Stimulated activated CD4-positive, alpha-beta T cell treated with anti-CD3 and anti-CD28 coated beads, Interleukin-2, amount 100 ng/mL, for 4 hours (primary cell): ENCODE data around the gene RAB11FIP4.

Experiments used
- DNase-seq: peaks from one replicate; pipeline ENCODE4 v3.0.0-alpha.2; 2020; ENCODE audit warnings: low read depth

Gene RAB11FIP4

GRCh38 chr17:31459716-31460115 is 68.2 kb downstream of the RAB11FIP4 start:
- DNase-seq = no peak

DNA sequence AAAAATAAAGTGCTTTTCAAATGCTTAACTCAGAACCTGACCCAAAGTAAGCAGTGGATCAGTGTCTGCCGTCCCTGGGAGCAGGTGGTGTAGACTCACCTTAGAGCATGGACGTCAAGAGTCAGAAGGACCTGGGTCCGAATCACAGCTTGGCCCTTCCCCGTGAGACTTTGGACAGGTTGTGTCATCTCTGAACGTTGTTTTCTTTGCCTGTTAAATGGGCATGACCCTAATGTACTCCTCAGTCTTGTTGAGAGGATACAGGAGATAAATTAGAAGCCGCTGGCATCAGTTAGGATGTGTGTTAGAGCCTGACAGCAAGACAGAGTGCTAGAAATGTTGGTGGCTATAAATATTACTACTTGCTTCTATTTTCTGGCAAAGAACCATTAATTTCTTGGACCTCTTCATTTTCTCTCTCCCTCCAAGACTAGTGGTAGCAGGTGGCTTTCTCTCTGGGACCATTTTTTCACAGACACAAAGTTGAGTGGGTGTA is 68.8 kb downstream of the RAB11FIP4 start:
- no peak for DNase-seq

DNA sequence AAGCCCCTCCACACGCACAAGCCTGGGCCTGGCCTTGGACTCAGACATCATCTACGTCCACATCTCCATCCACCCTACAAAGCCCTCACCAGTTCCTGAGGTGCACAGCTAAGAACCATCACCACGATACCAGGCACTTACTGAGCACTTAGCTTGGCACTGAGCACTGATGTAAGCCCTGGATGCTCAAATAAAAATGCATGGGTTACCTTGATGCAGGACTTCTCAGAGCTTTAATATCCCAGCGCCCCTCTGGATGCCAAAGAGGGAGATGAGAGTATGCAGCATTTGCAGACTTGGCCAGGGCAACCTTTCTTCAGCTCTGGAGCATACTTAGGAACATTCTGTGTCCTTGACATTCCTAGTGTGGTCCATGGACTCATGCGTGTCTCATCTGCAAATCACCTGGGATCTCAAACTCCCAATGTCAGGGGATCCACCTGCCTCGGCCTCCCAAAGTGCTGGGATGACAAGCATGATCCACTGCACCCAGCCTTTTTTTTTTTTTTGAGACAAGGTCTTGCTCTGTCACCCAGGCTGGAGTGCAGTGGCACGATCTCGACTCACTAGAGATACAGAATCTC is 69.8 kb downstream of the RAB11FIP4 start:
- DNase-seq = no peak

- DNase-seq = no peak
These were observed 70.8 kb downstream of the RAB11FIP4 start for GRCh38 chr17:31462261-31462660.

GRCh38 chr17:31466096-31466760 is 74.8 kb downstream of the RAB11FIP4 start:
- DNase-seq = no peak

DNA sequence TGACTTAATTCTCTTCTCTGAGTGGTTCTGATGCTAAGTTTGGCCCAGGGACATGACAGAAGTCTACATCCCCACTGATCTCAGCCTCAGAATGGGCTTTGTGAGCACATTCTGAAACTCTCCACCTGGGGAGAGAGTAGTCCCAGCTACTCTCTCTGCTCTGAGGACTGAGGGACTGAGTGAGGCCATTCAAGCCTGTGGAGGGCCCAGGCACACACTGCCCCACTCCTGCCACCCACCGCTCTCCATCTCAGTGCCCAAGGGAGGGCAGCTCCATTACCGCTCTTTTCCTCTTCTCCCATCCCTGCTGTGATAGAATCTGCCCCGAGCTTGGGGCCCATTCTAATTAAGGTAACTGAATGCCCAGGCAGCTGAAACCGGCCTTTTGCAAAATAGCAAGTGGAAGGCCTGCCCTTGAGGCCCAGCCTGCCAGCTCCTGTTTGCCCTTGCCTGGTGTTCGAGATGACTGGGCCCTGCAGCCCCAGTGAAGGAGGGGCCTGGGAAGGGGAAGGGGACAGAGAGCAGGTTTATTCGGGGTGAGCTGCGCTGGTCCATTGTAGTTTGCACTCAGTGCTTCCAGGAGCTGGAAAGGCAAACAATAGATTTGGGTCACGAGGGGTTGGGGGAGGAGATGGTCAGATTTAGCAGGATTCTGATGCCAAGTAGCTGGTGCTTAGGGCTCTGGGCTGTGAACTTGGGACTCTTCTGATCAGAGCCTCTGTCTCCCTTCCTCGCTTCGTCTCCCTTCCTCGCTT is 76.2 kb downstream of the RAB11FIP4 start:
- no peak for DNase-seq

GRCh38 chr17:31469959-31470358 is 78.5 kb downstream of the RAB11FIP4 start:
- DNase-seq = no peak

DNA sequence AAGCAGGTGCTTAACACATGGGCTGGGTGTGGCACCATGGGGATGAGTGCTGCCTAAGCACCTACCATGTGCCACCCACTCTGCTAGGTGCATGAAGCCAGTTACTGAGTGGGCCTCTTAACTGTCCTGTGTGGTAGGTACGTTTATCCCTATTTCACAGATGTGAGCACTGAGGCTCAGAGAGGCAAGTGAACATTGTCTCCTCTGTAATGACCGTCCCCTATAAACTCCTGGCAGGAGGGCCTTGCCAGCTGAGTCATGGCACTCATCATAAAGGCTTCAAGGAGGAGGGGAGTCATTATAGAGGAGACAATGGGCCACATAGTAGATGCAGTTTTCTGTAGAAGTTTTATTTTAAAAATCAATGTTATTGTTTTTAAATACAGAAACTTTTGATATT is 79.1 kb downstream of the RAB11FIP4 start:
- no peak for DNase-seq

GRCh38 chr17:31472137-31472536 is 80.7 kb downstream of the RAB11FIP4 start:
- DNase-seq = no peak

DNA sequence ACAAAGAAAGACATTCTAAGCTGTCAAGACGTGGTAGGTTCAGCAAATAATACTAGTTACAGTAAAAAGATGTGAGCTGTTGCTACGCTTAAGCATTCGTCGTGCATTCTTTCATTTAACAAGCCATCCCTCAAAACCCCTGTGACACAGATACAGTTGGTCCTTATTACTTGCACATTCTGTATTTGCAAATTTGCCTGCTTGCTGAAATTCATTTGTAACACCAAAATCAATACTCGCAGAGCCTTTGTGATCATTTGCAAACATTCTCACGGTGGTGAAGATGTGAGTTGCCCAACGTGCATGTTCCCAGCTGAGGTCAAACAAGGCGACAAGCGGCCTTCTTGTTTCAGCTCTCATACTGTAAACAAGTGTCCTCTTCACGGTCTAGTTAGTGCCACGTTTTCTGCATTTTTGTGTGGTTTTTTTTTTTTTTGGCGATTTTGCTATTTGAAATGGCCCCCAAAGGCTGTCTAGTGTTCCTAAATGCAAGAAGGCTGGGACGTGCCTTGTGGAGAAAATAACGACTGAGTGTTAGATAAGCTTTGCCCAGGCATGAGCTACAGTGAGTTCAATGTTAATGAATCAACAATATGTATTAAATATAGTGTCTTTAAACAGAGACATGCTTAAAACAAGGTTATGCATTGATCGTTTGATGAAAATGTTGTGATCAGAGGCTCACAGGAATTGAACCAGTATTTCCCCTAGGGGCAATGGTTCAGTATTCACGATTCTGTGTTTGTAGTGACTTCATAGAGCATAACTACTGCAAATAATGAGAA is 84.1 kb downstream of the RAB11FIP4 start:
- no peak for DNase-seq

- no peak for DNase-seq
These were observed 85.3 kb downstream of the RAB11FIP4 start for GRCh38 chr17:31476525-31477416.

GRCh38 chr17:31477417-31478055 is 86.1 kb downstream of the RAB11FIP4 start:
- no peak for DNase-seq

GRCh38 chr17:31479062-31479408 is 87.6 kb downstream of the RAB11FIP4 start:
- no peak for DNase-seq

DNA sequence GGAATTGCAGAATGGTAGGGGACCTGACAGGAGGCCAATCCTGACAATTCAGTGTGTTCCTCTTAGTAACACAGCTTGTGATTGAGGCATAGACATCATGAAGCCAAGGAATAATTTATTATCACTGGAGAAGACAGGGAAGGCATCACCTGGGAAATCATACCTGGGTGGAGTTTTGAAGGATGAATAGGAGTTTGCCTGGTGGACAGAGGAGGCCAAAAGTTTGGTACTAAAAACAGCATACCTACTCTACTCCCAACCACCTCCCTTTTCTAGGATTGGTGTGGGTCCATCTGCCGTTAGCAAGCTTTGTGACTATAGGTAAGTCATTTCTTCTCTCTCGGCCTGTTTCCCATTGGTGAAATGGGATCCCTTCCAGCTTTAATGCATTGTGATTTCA is 88.0 kb downstream of the RAB11FIP4 start:
- DNase-seq = no peak

DNA sequence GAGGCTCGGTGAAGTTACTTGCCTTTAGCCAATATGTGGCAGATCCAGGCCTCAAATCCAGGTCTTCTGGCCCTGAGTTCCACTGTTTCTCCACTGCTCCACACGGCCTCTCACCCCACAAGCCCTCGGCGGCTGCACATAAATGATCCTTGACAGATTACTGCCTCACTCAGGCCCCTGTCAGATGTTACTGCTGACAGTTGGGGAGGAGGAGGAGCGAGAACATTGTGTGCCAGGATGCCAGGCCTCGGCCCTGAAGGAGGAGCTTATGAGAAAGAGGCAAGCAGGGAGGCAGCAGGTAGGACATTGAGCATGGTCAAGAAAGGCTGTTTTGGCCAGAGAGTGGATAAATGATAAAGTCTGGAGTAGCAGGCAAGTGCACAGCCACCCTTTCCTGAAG is 88.6 kb downstream of the RAB11FIP4 start:
- DNase-seq = no peak

- no peak for DNase-seq
These were observed 89.7 kb downstream of the RAB11FIP4 start for GRCh38 chr17:31480904-31481782.

DNA sequence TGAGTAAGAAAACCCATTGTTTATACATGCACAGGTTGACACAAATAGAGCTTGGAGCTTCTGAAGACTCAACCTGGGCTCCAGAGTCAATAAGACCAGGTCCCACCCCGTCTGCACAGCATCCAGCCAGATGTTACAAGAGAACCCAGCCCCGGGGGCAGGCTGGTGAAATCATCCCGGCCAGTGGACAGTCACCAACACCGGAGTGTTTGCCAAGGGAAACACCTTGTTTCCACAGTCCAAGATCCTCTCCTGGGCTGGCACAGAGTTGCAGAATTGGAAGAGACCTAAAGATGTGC is 90.3 kb downstream of the RAB11FIP4 start:
- DNase-seq = no peak

DNA sequence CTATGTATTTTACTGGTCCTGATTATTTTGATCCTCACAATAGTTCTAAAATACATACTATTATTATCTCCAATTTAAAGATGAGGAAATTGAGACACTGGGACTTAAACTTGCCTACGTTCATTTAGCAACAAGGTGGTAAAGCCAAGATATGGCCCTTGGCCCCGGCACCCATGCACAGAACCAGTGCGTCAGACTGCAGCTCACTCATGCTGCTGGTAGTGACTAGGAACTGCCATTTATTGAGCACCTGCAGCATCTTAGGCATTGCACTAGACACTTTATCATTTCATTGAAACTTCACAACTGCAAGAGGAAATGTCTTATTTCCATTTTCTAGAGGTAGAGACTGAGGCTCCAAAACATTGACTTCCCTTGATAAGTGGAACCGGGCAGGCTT is 93.3 kb downstream of the RAB11FIP4 start:
- DNase-seq = no peak

- no peak for DNase-seq
These were observed 95.0 kb downstream of the RAB11FIP4 start for GRCh38 chr17:31486351-31487062.
